GM19351 (cell line): Measurements from ENCODE around the gene ZC3H4.

Experiments
- ATAC-seq: cut with Tn5 transposase; IDR thresholded peaks from one replicate; pipeline ENCODE4 v1.9.1; 2021; ENCODE audit warnings: mild to moderate bottlenecking, moderate library complexity; ENCODE audit not compliant: unreplicated experiment

ZC3H4 gene

GRCh38 chr19:47022541-47023447, 90.8 kb downstream of the ZC3H4 start:
- ATAC-seq: no peak

- no peak for ATAC-seq
Measured at GRCh38 chr19:47022140-47022536, 91.4 kb downstream of the ZC3H4 start.

GRCh38 chr19:47021536-47022139, 91.9 kb downstream of the ZC3H4 start:
- no peak for ATAC-seq

- no peak for ATAC-seq
Measured at GRCh38 chr19:47020992-47021496, 92.5 kb downstream of the ZC3H4 start.

GRCh38 chr19:47020132-47020805, 93.3 kb downstream of the ZC3H4 start:
- no peak for ATAC-seq

- no peak for ATAC-seq
Measured at GRCh38 chr19:47019431-47020041, 94.0 kb downstream of the ZC3H4 start, which contains the start of gene NPAS1. Gene NPAS1, plus strand, starts transcription at chr19:47019837. Its CDS starts 1,211 bp downstream, at chr19:47021048.

GRCh38 chr19:47018923-47019322, 94.7 kb downstream of the ZC3H4 start:
- ATAC-seq: no peak
